IPS-NIHi11 (cell line): ENCODE results near the gene ROR2.

Experiments used
- DNase-seq: peaks from one replicate; pipeline ENCODE4 v3.0.0; 2012; ENCODE audit warnings: mixed read lengths, low spot score

ROR2 gene

DNA sequence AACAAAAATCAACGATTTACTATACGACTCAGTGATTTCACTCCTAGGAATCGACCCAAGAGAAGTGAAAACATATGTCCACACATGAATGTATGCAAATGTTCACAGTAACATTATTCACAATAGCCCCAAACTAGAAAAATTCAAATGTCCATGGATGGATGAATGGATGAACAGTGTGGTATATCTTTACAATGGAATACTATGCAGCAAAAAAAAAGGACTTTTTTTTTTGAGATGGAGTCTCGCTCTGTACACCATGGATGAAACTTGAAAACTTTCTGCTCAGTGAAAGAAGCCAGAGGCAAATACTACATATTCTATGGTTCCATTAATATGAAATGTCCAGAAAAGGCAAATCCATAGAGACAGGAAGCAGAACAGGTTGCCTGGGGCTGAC is 233.8 kb downstream of the ROR2 start:
- no peak for DNase-seq

DNA sequence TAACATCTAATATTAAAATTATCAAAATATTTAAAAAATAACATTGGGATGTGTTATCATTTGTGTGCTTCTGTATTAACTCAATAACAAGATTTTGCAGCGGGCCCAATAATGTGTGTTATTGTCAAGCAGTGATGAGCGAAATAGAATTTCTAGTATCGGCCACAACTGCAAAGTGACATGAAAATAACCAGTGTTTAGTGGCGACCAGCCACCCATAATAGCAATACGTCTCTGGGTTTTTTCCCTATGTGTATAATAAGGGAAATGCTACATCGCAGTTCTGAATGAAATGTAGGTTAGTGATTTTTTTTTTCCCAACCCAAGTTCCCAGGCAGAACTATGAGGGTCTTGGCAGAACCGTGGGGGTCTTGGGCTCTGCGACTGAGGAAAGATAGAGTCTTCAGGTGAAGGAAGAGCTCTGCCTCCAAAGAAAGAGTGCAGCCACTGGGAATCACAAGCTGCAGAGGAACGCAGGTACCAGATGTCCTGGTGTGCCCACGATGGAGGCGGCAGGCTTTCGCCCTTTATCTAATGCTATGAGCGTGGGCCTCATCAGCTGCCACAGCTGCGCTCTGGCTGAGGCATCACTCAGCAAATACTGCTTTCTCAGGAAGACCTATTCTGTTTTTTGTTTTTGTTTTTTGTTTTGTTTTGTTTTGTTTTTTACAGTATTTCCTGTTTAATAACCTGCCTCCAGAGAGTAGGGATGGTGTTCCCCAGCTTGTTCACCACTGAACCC is 235.0 kb downstream of the ROR2 start:
- no peak for DNase-seq

DNA sequence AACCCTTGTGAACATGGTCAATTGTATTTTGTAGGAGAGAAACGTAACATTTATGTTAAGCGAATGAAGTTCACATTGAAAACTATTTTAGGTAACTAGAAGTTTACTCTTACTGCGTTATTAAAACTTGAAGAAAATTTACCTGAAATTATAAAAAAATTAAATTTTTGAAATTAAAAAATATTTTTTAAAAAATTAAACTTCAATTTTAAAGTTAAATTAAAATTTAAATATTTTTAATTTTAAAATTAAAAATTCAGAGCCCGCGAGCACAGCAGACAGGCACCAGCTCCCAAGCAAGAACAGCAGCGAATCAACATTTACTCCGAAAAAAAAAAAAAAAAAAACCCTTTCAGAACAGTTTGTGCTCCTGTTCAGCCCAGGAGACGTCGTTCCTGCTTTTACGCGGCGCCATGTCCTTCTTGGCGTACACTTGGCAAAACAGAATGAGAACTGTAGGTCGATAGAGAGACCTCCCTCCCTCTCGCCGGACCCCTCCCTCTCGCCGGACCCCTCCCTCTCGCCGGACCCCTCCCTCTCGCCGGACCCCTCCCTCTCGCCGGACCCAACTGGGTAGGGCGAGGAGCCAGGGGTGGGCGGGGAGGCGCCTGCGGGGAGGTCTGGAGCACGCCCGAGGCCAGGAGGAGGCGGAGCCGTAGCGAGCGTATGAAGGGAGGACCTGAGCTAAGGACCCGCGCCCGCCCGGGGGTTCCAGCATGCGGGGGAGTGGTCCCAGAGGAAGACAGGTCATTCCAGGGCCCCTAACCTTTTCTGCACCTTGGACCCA is 235.8 kb downstream of the ROR2 start:
- peak; percentile 88 for DNase-seq

DNA sequence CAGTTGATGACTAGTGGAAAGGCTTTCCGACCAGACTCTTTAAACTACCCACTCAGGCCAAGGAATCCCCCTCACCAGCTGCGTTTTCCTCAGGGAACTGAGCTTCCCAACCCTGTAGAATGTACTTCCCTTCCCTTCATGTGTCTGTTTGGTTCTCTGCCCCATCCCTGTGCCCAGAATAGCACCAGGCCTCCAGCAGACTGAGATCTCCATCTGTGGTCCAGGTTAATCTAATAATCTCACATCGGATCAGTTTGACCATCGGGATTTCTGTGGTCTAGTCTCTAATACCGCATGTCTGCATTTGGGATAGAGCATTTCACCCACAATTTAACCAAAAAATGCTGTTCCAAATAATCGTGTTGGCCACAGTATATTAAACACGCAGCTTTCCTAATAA is 237.2 kb downstream of the ROR2 start:
- no peak for DNase-seq

DNA sequence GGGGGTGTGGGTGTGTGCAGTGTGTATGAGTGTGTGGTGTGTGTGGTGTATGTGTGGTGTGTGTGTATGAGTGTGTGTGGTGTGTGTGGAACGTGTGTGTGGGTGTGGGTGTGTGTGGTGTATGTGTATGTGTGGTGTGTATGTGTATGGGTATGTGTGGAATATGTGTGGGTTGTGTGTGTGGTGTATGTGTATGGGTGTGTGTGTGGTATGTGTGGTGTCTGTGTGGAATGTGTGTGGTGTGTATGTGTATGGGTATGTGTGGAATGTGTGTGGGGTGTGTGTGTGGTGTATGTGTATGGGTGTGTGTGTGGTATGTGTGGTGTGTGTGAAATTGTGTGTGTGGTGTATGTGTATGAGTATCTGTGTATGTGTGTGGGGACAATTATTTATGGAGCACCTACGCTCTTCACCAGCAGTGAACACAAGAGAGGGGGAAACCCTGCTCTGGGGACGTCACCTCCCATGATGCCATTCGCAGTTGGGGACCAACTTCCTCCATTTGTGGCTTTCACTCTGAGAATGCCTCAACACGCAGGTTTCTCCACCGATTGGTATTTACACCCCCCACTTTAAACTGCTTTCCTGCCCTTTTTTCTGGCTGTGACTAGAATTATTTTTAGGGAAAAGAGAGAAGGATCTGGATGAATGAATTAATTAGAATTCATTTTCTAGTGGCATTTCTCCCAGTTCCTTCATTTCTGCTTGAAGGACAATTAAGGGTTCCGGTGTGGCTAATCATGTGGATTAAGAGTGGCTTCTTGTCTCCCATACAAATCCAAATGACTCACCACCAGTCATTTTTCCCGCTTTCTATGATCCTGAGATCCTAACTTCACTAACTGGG is 238.1 kb downstream of the ROR2 start:
- no peak for DNase-seq

DNA sequence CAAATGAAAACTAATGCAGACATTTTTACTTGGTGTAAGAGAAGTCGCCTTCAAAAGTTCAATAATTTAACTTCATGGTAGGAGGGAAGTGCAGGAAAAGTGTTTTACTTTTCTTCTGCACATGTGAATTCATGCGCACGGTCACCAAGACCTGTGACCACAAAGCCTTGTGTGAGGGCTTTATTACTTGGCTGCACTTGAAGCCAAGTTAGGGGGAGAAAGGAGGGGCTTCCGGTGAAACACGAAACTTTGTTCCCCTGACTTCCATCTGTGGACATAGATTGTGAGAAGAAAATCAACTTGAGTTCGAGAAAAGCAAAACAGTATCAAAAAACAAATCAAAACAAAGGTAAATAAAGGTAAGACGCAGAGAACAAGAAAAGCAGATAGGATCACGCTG is 239.9 kb downstream of the ROR2 start:
- DNase-seq: no peak

DNA sequence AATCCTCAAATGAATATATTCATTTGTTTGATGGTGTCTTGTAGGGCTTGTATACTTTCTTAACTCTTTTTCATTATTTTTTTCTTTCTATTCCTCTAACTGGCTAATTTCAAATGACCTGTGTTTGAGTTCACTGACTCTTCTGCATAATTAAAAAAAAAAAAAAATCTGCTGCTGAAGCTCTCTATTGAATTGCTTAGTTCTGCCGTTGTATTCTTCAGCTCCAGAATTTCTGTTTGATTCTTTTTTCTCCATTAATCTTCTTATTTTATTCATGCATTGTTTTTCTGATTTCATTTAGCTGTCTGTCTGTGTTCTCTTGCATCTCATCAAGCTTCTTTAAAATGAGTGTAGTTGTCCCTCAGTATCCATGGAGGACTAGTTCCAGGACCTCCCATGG is 244.6 kb downstream of the ROR2 start:
- DNase-seq: no peak

DNA sequence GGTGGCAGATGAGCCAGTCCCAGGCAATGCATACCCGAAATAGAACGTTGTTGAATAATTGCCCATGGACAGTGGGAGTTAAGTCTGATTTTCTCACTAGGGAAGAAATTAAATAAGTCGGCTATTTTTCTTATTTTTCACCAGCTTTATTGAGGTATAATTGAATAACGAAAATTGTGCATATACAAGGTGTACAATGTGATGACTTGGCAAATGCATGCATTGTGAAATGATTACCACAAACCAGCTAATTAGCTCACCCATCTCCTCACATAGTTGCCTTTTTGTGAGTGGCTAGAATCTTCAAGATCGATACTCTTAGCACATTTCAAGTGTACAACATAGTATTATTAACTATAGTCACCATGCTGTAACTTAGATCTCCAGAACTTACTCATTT is 249.6 kb downstream of the ROR2 start:
- no peak for DNase-seq

DNA sequence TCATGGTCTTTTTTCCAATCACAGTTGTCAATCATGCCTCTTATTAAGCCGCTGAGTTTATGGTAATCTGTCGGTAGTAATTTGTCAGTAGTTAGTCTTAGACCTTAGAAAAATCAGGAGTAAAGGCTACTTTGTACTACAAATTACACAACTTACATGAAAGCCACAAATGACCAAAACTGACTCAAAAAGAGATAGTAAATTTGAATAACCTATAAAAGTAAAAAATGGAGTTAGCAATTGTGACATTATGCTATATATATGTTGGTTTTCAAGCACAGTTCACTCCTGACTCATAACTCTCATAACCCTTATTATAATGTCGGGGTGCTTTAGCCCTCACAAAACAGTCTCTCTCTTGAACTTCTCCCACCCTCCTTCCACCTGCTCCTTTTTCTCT is 251.8 kb downstream of the ROR2 start:
- no peak for DNase-seq

DNA sequence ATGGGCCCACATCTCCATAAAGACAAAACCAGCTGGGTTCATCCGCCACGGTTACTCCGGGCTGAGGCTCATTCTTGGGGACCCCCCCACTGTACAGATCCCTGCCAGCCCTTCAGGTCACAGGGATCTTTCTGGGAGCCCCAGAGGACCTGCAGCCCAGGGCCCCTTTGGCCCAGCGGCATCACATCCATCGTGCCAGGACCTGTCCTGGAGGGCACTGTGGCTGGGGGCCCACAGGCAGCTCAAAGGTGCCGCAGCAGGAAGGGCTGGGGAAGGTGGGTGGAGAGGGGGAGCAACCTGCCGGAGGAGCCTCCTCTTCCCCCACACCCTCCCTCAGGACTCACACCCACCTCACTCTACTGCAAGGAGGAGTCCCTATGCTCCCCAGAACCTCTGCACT is 252.8 kb downstream of the ROR2 start:
- no peak for DNase-seq

DNA sequence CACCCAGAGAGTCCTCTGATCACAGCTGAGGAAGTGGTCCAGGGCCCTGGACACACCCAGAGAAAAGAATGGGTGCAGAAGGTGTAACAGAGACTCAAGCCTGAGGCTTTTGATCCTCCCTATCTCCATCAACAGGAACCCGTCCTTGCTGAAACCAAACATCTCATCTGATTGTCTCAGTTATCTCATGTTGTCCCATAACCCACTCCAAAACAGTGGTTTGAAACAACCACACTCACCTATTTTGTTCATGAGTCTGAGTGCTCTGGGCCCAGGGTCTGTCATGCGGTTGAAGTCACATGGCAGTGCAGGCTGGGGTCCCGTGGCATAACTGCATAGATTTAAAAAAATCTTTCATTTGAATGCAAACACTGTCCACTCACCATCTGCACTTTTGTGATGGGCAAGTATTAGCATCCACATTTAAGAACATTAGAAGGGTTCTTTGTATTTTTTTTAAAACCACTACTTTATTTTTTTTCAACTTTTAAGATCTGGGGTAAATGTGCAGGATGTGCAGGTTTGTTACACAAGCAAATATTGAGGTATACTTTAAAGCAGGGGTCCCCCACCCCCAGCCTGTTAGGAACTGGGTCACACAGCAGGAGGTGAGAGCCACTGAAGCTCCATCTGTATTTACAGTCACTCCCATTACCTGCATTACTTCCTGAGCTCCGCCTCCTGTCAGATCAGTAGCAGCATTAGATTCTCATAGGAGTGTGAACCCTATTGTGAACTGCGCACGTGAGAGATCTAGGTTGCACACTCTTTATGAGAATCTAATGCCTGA is 255.8 kb downstream of the ROR2 start:
- no peak for DNase-seq

DNA sequence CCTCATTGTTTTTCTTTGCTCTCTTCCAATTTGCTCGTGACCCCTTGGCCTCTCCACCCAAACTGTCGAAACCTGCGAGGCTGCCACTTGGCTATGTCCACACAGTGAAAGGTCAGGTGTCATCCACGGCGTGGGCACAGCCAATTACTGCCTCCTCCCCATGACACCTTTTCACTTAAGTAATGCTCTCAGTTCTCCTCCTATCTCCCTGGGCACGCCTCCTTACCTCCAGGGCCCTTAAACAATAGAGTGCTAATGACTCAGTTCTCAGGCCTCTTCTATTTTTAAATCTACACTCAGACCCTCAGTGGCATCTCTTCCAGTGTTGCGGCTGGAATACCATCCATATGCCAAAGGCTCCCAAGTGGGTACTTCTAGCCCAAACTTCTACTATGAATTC is 256.8 kb downstream of the ROR2 start:
- peak; percentile 39 for DNase-seq

DNA sequence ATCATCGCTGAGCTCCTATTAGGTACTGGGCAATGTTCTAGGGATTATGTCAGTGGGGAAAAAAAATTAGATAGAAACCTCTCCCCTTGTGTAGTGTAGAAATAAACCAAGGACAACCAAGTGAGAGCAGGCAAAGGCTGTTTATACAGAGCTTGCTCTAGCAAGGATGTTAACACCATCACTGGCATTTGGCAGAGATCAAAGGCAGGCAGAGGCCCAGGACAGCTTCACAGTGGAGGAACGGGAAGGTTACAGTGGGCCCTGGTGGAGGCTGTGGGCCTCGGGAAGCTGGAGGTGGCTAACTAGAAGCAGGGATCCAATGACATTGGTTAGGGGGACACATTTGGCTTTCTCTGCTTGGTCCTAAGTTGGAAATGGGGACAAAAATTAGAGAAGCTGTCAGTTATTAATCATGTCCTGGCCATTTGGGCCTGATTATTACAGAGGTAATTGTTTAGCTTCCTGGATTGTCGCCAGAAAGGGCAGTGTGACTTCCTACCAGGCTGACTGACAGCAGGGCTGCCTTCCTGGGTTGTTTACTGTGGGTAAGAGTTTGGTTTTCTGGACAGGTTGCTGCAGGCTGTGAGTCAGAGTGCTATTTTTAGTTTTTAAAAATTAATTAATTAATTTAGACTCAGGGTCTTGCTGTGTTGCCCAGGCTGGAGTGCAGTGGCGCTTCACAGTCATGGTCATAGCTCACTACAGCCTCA is 259.3 kb downstream of the ROR2 start:
- no peak for DNase-seq

DNA sequence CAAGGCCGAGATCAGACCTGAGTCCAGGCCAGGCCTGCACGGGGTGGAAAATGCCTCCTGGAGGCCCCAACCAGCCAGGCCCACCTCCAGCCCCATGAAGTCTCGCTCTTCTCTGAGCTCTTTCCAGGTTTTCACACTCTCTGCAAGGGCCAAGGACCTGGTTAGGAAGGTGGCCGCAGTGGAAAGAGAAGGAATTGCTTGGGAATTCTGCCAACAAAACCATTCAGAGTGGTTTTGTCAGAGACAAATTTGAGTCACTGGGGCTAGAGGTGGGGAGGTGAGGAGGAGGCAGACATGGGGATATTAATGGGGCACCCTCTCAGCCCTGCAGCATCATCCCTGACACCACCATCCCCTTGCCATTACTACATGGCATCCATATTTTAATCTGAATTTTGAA is 261.0 kb downstream of the ROR2 start:
- no peak for DNase-seq

DNA sequence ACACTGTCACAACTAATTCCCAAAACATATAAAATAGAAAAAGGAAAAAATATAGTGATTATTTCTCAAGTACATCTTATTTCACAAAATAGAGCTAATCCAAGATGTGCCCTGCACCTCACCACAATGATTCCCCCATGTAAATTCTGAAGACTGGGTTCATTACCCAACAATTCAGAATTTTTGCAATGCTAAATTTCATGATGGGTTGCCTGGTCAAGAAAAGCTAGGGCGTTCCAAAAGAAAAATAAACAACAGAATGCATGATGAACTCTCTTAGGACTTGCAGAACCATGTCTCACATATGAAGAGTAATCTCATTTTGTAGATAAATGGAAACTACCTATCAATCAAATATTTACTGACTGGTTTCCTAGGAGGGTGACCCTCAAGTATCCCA is 266.8 kb downstream of the ROR2 start:
- no peak for DNase-seq

DNA sequence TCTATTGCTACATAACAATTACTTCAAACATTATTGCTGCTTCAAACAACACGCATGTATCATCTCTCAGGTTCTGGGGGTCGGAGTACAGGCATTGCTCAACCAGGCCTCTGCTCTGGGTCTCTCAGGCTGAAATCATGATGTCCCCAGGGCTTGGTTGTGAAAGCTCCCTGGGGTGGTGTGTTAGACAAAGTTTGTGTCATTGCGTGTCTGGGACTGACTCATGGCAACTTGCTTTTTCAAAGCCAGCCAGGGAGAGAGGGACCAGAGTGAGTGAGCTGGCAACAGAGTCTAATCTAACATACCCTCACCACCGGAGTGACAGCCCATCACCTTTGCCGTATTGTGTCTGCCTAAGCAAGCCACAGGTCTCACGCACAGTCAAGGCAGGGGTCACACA is 267.2 kb downstream of the ROR2 start:
- DNase-seq: no peak

DNA sequence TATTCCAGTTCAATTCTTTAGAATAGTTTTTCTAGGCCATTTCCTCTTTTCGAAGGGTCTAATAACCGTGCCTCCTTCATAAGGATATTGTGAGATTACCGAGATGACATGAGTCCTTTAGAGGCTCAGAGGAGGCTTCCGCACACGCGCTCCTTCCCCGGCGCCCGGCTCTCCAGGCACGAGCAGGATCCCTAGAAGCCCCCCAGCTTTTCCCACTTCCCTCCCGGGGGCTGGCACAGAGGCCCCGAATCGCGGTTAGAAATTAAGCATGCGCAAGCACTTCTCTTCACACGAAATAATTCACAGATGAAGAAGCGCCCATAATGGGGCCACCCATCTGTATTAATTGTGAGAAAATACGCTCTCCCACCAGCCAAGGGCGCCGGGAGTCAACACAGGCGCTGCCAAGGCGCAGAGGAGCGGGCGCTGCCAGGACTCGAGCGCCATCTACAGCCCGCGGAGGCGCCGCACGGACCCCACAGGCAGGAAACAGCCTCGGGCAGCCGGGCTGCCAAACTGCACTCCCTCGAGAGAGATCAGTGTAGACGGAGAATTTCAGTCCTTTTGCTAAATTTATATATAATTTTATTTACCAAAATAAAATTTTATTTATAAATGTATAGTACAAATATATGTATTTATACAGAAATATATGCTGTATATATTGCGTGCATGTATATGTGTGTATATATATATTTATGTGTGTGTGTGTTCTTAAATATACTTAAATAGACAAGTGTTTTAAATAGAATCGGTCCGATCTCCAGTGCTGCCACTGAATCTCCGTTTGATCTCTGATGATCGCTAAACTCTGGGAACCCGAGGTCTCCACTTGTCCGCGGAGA is 268.3 kb downstream of the ROR2 start:
- DNase-seq: peak; percentile 96

DNA sequence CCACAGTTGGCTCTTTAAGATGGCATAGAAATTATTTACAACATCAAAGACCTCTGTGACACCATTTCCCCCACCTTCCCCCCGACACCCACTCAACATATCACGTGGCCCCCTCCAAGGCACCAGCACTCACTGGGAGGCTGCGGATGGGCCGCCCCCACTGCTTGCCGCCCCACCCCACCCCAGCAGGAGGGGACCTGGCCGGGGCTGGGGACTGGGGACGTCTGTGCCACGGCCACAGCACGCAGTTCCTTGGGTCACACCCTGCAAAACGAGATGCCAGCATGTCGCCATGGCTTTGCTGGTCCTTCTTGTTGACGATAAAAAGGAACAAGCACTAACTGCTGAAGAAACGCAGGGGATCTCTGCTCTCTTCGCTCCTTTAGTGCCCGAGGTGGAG is 269.0 kb downstream of the ROR2 start:
- DNase-seq: no peak

DNA sequence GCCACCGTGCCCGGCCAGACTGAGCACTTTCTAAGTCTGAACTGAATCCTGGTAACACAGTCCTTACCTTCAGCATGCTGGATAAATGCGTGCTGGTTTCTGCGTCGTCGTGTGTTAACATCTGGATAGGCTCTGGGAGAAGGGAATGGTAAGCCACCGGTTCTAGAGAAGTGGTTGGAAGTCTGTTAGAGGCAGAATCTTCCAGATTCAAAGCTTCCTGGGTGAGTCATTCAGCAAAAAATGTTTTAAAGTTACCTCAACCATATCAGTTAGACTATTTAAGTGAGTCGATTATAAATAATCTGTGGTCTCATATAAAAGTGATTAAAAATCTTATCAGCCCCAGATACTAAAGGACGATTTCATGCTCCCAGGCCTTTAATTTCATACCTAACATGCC is 269.9 kb downstream of the ROR2 start:
- no peak for DNase-seq

DNA sequence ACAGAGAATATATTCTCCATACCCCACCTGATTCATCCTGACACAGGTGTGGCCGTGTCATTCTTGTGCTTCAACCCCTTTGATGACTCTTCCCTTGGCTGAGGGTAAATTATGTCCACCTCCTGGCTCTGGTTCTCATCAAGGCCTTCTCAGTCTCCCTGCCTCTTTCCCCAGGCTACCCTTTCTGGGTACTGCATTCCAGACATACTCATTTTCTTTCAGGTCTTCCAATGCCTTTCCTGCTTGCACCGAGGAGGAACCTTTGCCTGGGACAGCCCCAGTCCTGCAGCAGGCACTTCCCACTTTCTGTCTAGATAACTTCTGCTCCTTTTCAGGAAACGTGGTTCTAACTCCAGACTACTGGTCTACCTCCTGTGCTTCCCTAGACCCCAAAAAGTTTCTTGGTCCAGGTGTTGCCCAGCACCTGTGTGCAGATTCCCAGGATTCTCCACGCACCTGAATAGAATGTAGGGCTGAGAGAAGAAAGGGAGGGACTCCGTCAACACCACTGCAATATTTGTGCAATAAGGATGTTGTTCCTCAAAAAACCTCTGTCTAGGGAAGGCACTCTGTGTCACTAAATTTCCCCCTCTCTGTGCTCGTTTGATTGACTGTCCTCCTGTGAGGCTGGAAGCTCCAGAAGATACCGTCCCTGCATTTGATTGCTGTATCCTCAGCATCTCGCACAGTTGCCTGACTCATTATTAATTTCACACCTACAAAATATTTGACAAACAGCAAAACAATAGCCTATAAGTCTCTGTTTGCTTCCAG is 271.0 kb downstream of the ROR2 start:
- DNase-seq: no peak
